ENCODE data around the gene ATXN1.

Gene ATXN1

GRCh38 chr6:16700916-16701234, 60.4 kb downstream of the ATXN1 start:
- no peaks in the 10 kb centered on the region for H3K27me3 ChIP-seq (ENCODE audit: low read depth, low read length)
- peaks cover 7 to 26% of the 10 kb centered on the region in 2 donors for H3K4me1 ChIP-seq (ENCODE audit: control insufficient read depth in 1 of 2, insufficient read depth in 2 of 2, low read length in 2 of 2)
- H3K9me3 ChIP-seq (ENCODE audit: control insufficient read depth in 1 of 2, low read length in 2 of 2) = no peaks in the 10 kb centered on the region
- H3K27ac ChIP-seq (ENCODE audit: low read length) = peak overlapping the region; percentile 58
- H3K4me3 ChIP-seq (ENCODE audit: low read depth in 1 of 2, low read length in 2 of 2) = peak overlapping the region; percentile 48 to 57
- no peaks in the 10 kb centered on the region for H3K36me3 ChIP-seq (ENCODE audit: control insufficient read depth in 1 of 2, insufficient read depth in 2 of 2, low read length in 2 of 2)

GRCh38 chr6:16700202-16700915, 60.9 kb downstream of the ATXN1 start:
- Histone ChIP-seq H3K36me3 (ENCODE audit: control insufficient read depth in 1 of 2, insufficient read depth in 2 of 2, low read length in 2 of 2) (no peaks in the 10 kb centered on the region), H3K27me3 (ENCODE audit: low read depth, low read length) (no peaks in the 10 kb centered on the region), H3K4me1 (ENCODE audit: control insufficient read depth in 1 of 2, insufficient read depth in 2 of 2, low read length in 2 of 2) (peaks cover 7 to 22% of the 10 kb centered on the region in 2 donors), H3K9me3 (ENCODE audit: control insufficient read depth in 1 of 2, low read length in 2 of 2) (no peaks in the 10 kb centered on the region), H3K27ac (ENCODE audit: low read length) (peak overlapping the region; percentile 58), H3K4me3 (ENCODE audit: low read depth in 1 of 2, low read length in 2 of 2) (peak overlapping the region; percentile 48 to 57)

GRCh38 chr6:16698997-16699868, 62.0 kb downstream of the ATXN1 start:
- peak overlapping the region; percentile 58 for H3K27ac ChIP-seq (ENCODE audit: low read length)
- no peak overlapping the region for H3K4me3 ChIP-seq (ENCODE audit: low read depth in 1 of 2, low read length in 2 of 2)
- H3K4me1 ChIP-seq (ENCODE audit: control insufficient read depth in 1 of 2, insufficient read depth in 2 of 2, low read length in 2 of 2) = peaks cover 7 to 22% of the 10 kb centered on the region in 2 donors

GRCh38 chr6:16698162-16698533, 63.1 kb downstream of the ATXN1 start:
- peaks cover 7 to 22% of the 10 kb centered on the region in 2 donors for H3K4me1 ChIP-seq (ENCODE audit: control insufficient read depth in 1 of 2, insufficient read depth in 2 of 2, low read length in 2 of 2)
- no peaks in the 10 kb centered on the region for H3K9me3 ChIP-seq (ENCODE audit: control insufficient read depth in 1 of 2, low read length in 2 of 2)
- H3K27me3 ChIP-seq (ENCODE audit: low read depth, low read length) = no peaks in the 10 kb centered on the region
- H3K36me3 ChIP-seq (ENCODE audit: control insufficient read depth in 1 of 2, insufficient read depth in 2 of 2, low read length in 2 of 2) = no peaks in the 10 kb centered on the region
- peak overlapping the region in 1 of 2 donors; percentile 14 for H3K4me3 ChIP-seq (ENCODE audit: low read depth in 1 of 2, low read length in 2 of 2)
- H3K27ac ChIP-seq (ENCODE audit: low read length) = peak overlapping the region; percentile 49

More at GRCh38 chr6:16698997-16699868, 62.0 kb downstream of the ATXN1 start:
- Histone ChIP-seq H3K9me3 (ENCODE audit: control insufficient read depth in 1 of 2, low read length in 2 of 2) (no peaks in the 10 kb centered on the region), H3K36me3 (ENCODE audit: control insufficient read depth in 1 of 2, insufficient read depth in 2 of 2, low read length in 2 of 2) (no peaks in the 10 kb centered on the region), H3K27me3 (ENCODE audit: low read depth, low read length) (no peaks in the 10 kb centered on the region)

GRCh38 chr6:16697437-16698161, 63.7 kb downstream of the ATXN1 start:
- Histone ChIP-seq H3K9me3 (ENCODE audit: control insufficient read depth in 1 of 2, low read length in 2 of 2) (no peaks in the 10 kb centered on the region), H3K4me1 (ENCODE audit: control insufficient read depth in 1 of 2, insufficient read depth in 2 of 2, low read length in 2 of 2) (peaks cover 7 to 22% of the 10 kb centered on the region in 2 donors), H3K36me3 (ENCODE audit: control insufficient read depth in 1 of 2, insufficient read depth in 2 of 2, low read length in 2 of 2) (no peaks in the 10 kb centered on the region), H3K4me3 (ENCODE audit: low read depth in 1 of 2, low read length in 2 of 2) (peak overlapping the region in 1 of 2 donors; percentile 14), H3K27ac (ENCODE audit: low read length) (peak overlapping the region; percentile 49), H3K27me3 (ENCODE audit: low read depth, low read length) (no peaks in the 10 kb centered on the region)

GRCh38 chr6:16696496-16696895, 64.8 kb downstream of the ATXN1 start:
- no peak overlapping the region for H3K4me3 ChIP-seq (ENCODE audit: low read depth in 1 of 2, low read length in 2 of 2)
- no peaks in the 10 kb centered on the region for H3K27me3 ChIP-seq (ENCODE audit: low read depth, low read length)
- no peak overlapping the region for H3K27ac ChIP-seq (ENCODE audit: low read length)
- peaks cover 7 to 22% of the 10 kb centered on the region in 2 donors for H3K4me1 ChIP-seq (ENCODE audit: control insufficient read depth in 1 of 2, insufficient read depth in 2 of 2, low read length in 2 of 2)
- no peaks in the 10 kb centered on the region for H3K9me3 ChIP-seq (ENCODE audit: control insufficient read depth in 1 of 2, low read length in 2 of 2)
- no peaks in the 10 kb centered on the region for H3K36me3 ChIP-seq (ENCODE audit: control insufficient read depth in 1 of 2, insufficient read depth in 2 of 2, low read length in 2 of 2)

- Histone ChIP-seq H3K4me1 (ENCODE audit: control insufficient read depth in 1 of 2, insufficient read depth in 2 of 2, low read length in 2 of 2) (peaks cover 7 to 18% of the 10 kb centered on the region in 2 donors), H3K36me3 (ENCODE audit: control insufficient read depth in 1 of 2, insufficient read depth in 2 of 2, low read length in 2 of 2) (no peaks in the 10 kb centered on the region), H3K27me3 (ENCODE audit: low read depth, low read length) (no peaks in the 10 kb centered on the region), H3K27ac (ENCODE audit: low read length) (no peak overlapping the region), H3K9me3 (ENCODE audit: control insufficient read depth in 1 of 2, low read length in 2 of 2) (no peaks in the 10 kb centered on the region), H3K4me3 (ENCODE audit: low read depth in 1 of 2, low read length in 2 of 2) (no peak overlapping the region)
Observed at GRCh38 chr6:16694781-16695578, 66.3 kb downstream of the ATXN1 start.

GRCh38 chr6:16691324-16691723, 69.9 kb downstream of the ATXN1 start:
- no peaks in the 10 kb centered on the region for H3K27me3 ChIP-seq (ENCODE audit: low read depth, low read length)
- no peak overlapping the region for H3K27ac ChIP-seq (ENCODE audit: low read length)
- no peak overlapping the region for H3K4me3 ChIP-seq (ENCODE audit: low read depth in 1 of 2, low read length in 2 of 2)
- no peaks in the 10 kb centered on the region for H3K36me3 ChIP-seq (ENCODE audit: control insufficient read depth in 1 of 2, insufficient read depth in 2 of 2, low read length in 2 of 2)
- no peaks in the 10 kb centered on the region for H3K9me3 ChIP-seq (ENCODE audit: control insufficient read depth in 1 of 2, low read length in 2 of 2)
- H3K4me1 ChIP-seq (ENCODE audit: control insufficient read depth in 1 of 2, insufficient read depth in 2 of 2, low read length in 2 of 2) = no peaks in the 10 kb centered on the region

- H3K27ac ChIP-seq (ENCODE audit: low read length) = no peak overlapping the region
- H3K36me3 ChIP-seq (ENCODE audit: control insufficient read depth in 1 of 2, insufficient read depth in 2 of 2, low read length in 2 of 2) = no peaks in the 10 kb centered on the region
- no peaks in the 10 kb centered on the region for H3K4me1 ChIP-seq (ENCODE audit: control insufficient read depth in 1 of 2, insufficient read depth in 2 of 2, low read length in 2 of 2)
- H3K4me3 ChIP-seq (ENCODE audit: low read depth in 1 of 2, low read length in 2 of 2) = no peak overlapping the region
- no peaks in the 10 kb centered on the region for H3K27me3 ChIP-seq (ENCODE audit: low read depth, low read length)
- no peaks in the 10 kb centered on the region for H3K9me3 ChIP-seq (ENCODE audit: control insufficient read depth in 1 of 2, low read length in 2 of 2)
Observed at GRCh38 chr6:16690608-16691142, 70.6 kb downstream of the ATXN1 start.

GRCh38 chr6:16689788-16690607, 71.3 kb downstream of the ATXN1 start:
- Histone ChIP-seq H3K36me3 (ENCODE audit: control insufficient read depth in 1 of 2, insufficient read depth in 2 of 2, low read length in 2 of 2) (no peaks in the 10 kb centered on the region), H3K4me1 (ENCODE audit: control insufficient read depth in 1 of 2, insufficient read depth in 2 of 2, low read length in 2 of 2) (peaks cover 0 to 5% of the 10 kb centered on the region in 2 donors), H3K27me3 (ENCODE audit: low read depth, low read length) (no peaks in the 10 kb centered on the region), H3K27ac (ENCODE audit: low read length) (no peak overlapping the region), H3K4me3 (ENCODE audit: low read depth in 1 of 2, low read length in 2 of 2) (no peak overlapping the region), H3K9me3 (ENCODE audit: control insufficient read depth in 1 of 2, low read length in 2 of 2) (no peaks in the 10 kb centered on the region)

Data from muscle layer of duodenum (tissue), 2 donors.